T-helper 2 cell (primary cell): ENCODE results near the gene AP4S1.

ENCODE experiments used
- DNase-seq, 5 experiments: peaks; one replicate each; pipeline versions ENCODE4 v3.0.0 to v3.0.0-alpha.2; 2012 to 2022

The AP4S1 gene

DNA sequence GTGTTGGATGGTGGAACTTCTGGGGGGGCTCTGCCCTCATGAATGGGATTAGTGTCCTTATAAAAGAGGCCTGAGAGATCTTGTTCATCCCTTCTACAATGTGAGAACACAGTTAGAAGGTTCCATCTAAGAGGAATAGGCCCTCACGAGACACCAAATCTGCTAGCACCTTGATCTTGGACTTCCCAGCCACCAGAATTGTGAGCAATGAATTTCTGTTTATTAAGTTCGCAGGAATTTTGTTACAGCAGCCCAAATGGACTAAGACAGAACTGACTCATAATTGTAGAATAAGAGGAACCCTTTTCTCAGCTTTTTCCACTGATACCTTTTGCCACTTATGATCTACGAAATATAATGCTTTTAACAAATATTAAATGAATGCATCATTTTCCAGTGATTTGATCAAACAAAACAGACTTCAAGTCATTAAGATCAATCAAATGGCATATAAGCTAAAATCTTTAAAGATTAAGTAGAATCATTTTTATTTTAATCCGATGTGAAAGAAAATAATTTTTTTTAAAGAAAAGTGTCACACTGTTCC lies 113.9 kb downstream of the AP4S1 start:
- no peak for DNase-seq

DNA sequence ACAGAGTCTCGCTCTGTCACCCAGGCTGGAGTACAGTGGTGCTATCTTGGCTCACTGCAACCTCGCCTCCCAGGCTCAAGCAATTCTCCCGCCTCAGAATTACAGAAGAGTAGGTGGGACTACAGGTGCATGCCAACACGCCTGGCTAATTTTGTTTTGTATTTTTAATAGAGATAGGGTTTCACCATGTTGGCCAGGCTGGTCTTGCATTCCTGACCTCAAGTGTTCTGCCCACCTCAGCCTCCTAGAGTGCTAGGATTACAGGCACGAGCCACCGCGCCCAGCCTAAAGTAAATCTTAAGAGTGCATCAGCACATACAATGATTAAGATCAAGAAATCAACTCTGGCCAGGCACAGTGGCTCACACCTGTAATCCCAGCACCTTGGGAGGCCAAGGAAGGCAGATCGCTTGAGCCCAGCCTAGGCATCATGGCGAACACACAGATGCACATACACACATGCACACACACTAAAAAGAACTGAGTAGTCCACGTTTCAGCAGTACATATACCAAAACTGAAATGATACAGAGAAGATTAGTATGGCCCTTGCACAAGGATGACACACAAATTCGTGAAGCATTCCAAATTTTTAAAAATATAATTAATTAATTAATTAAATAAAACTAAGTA lies 117.1 kb downstream of the AP4S1 start:
- DNase-seq: no peak
